Activated effector memory CD4-positive, alpha-beta T cell treated with Interleukin-2 at 50 U/mL for 16 hours (primary cell): Measurements from ENCODE around the gene KCNC4.
A peak's percentile ranks its signal among the peaks of the same experiment; 100 is the strongest.

ENCODE experiments used
- DNase-seq: peaks from one replicate; pipeline ENCODE4 v3.0.0-alpha.2; 2020

The KCNC4 gene

GRCh38 chr1:110209715-110210603, at the start of gene KCNC4:
Gene KCNC4, plus strand, starts transcription at chr1:110210314. Its CDS starts 1,186 bp downstream, at chr1:110211500.
- DNase-seq = peak; percentile 92

GRCh38 chr1:110160538-110161100, 49.5 kb upstream of the KCNC4 start:
- no peak for DNase-seq

- no peak for DNase-seq
These were observed 48.9 kb upstream of the KCNC4 start for GRCh38 chr1:110161165-110161564.

GRCh38 chr1:110161849-110162248, 48.3 kb upstream of the KCNC4 start:
- no peak for DNase-seq

GRCh38 chr1:110163591-110163990, 46.5 kb upstream of the KCNC4 start:
- no peak for DNase-seq

GRCh38 chr1:110164725-110165350, 45.3 kb upstream of the KCNC4 start:
- no peak for DNase-seq

- no peak for DNase-seq
These were observed 44.3 kb upstream of the KCNC4 start for GRCh38 chr1:110165761-110166231.

GRCh38 chr1:110166861-110167260, 43.3 kb upstream of the KCNC4 start:
- no peak for DNase-seq

- DNase-seq = no peak
These were observed 39.1 kb upstream of the KCNC4 start for GRCh38 chr1:110170766-110171733.

- DNase-seq = no peak
These were observed 38.1 kb upstream of the KCNC4 start for GRCh38 chr1:110172001-110172400.

GRCh38 chr1:110173466-110174105, 36.5 kb upstream of the KCNC4 start:
- no peak for DNase-seq

- DNase-seq = no peak
These were observed 35.2 kb upstream of the KCNC4 start for GRCh38 chr1:110174961-110175360.

- DNase-seq = no peak
These were observed 33.7 kb upstream of the KCNC4 start for GRCh38 chr1:110176299-110176956.

- no peak for DNase-seq
These were observed 32.3 kb upstream of the KCNC4 start for GRCh38 chr1:110177775-110178174.

GRCh38 chr1:110183642-110184167, 26.4 kb upstream of the KCNC4 start:
- DNase-seq = no peak

GRCh38 chr1:110184446-110184845, 25.7 kb upstream of the KCNC4 start:
- DNase-seq = no peak

- no peak for DNase-seq
These were observed 24.9 kb upstream of the KCNC4 start for GRCh38 chr1:110185181-110185580.

- DNase-seq = no peak
These were observed 23.6 kb upstream of the KCNC4 start for GRCh38 chr1:110186558-110186957.

- no peak for DNase-seq
These were observed 22.8 kb upstream of the KCNC4 start for GRCh38 chr1:110187139-110187890.

- DNase-seq = no peak
These were observed 22.0 kb upstream of the KCNC4 start for GRCh38 chr1:110188035-110188618.
